SK-MEL-5 (cell line): ENCODE results near the gene PTPRD. TPM values are rescaled to one million over a fixed set of nuclear protein-coding genes. Genes with fewer than 3 reads are reported as not detected.

Source experiments
- DNase-seq: peaks from one replicate; pipeline ENCODE4 v3.0.0-alpha.2; 2016; ENCODE audit warnings: low read depth, low spot score
- in situ Hi-C: cut with HindIII; loops from 2 replicates; pipeline ENCODE4 v1.10.0; 2016; ENCODE audit warnings: low sequenced_read_pairs, high pct_unique_total_duplicates, low pct_unique_long_range_greater_than_20kb
- total RNA-seq: library from RNA; depleted of rRNA; stranded (reverse); fragments of >200 nt; shearing (Covaris generic); gene quantifications from 2 replicates; pipeline ENCODE4 v1.2.3, GENCODE V29; 2014

The PTPRD gene
- total RNA-seq, 1 experiment from 2014 or later = 2.1 TPM

DNA sequence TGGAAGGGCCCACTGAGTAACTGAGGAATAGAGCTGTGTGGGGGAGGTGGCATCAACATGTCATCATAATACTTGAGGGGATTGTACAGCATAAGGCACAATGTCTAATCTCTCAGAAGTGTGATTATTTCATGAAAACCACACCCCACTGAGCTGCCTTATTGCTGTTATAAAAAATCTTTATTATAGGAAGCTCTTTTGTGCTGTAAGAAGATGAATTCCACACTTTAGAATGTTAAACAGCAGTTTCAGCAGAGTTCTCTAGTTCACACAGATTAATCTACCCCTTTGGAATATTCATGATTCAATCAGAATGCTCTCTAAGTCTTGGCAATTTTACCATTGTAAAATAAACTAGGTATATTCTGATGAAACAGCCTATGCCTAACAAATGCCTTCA lies 1389.6 kb downstream of the PTPRD start:
- DNase-seq = no peak
- in situ Hi-C loops = no loop called here

DNA sequence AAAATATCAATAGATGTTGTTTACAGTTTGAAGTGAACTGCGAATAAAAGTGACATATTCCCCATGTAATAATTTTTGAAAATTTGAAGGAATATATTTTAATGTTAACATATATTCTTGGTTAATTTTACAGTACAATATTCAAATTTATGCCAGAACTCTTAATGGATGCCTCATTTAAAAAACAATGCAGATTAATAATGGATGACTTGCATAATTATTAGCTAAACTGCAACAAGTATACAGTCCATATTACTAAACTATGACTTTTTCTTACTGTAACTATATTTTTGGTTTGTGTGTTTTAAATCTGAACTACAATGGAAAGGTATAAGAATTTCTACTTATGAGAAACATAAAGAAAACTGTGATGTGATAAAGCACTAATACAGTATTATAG lies 1390.1 kb downstream of the PTPRD start:
- in situ Hi-C loops = no loop called here
- DNase-seq = no peak

DNA sequence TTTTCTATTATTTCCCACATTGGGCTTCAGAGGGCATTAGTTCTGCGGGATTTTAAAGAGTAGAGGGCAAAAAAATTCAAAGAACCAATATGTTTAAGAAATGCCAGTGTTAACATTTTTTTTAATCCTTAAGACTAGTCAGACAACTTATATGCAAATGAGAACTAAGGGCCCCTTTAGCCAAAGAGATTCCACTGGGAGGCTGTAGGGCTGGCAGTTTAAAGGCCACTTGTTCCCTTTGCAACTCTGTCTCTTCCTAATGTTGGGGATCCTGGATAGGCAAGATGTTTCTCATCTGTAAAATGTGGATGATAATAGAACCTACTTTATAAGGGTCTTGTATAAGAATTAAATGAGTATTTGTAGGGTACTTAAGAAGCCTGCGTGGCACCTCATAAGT lies 1395.9 kb downstream of the PTPRD start:
- in situ Hi-C loops = no loop called here
- no peak for DNase-seq

DNA sequence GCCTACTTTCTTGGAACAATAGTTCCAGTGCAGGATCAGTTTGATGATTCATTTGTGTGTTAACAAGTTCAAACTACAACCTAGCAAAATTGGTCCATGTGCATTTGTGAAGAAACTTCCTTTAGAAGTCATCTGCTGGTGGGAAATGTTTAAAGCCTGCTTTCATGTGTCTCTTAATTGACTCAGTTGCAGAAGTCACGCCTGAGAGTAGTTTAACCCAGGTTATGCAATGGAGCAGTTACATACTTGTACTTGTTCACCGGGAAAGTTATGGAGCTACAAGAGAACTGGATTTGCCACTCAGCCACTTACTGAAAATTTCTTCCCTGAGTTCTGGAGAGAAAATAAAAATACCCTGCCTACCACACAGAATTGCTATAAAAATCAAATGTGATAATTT lies 1397.8 kb downstream of the PTPRD start:
- in situ Hi-C loops = no loop called here

DNA sequence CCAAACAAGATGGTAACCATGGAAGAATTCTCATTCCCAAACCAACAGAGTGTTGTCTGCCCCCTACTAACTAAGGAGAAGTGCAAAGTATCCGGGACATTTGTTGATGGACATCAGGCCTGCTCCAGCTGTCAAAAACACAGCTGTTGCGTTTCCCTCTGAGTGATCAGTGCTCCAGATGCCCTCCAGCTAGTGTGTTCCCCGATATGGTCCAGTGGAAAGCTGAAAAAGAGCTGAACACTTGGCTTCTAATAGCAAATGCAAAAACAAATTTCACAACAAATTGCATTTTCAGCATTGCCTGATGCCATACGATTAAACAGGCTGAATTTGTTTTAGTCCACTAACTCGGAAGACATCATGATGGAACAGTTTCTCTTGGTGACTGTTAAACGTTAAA lies 1398.7 kb downstream of the PTPRD start:
- no peak for DNase-seq
- in situ Hi-C loops = no loop called here

More for the DNA sequence above, 1397.8 kb downstream of the PTPRD start:
- no peak for DNase-seq

DNA sequence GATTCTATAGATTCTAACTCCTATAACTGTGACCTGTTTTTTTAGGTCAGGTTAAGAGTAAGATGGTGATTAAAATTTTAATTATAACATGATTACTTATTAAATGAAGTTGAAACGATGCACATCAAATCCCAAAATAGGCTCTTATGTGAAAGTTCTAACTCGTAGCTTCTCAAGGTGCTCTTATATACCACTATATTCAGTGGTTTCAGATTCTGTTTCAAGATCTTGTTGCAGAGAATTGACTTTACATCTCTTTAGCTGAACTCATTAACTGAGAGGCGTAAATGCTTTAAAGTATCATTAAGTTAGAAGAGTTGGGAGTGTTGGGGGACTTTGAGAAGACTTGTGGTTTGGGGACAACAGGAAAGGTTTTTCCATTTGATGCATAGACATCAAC lies 1399.8 kb downstream of the PTPRD start:
- DNase-seq = no peak
- in situ Hi-C loops = no loop called here

DNA sequence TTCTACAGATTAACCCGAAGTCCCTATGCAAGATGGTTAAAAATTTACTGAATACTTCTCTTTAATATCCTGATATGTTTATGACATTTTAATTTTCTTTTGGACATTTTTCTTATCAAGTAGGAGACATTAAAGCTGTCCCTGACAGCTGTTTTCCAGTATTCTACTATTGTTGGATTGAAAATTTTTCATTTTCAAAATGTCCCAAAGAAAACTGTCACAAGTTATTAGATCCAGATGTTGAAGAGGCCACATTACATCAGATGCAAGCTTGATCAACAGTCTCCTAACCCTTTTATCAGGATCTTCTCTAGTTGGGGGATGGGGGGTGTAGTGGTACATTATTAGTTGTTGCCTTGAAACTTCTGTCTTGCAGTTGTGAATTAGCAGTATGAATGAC lies 1410.5 kb downstream of the PTPRD start:
- no peak for DNase-seq
- in situ Hi-C loops = no loop called here

DNA sequence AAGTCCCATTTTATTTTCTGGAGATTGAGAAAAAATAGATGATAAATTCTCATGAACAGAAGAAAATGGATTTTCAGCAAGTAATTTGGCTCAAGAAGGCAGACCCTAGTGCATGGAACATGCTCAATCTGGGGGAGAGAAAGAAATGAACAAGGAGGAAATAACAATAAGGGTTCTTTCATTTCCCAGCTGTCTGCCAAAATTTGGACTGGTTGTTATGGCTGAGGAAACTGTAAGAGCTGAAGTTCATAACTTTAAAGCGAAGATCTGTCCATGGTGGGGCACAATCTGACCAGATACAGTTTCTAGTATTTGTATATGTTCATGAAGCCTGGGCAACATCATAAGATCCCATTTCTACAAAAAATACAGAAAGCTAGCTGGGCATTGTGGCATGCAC lies 1426.7 kb downstream of the PTPRD start:
- in situ Hi-C loops = no loop called here
- DNase-seq = no peak

DNA sequence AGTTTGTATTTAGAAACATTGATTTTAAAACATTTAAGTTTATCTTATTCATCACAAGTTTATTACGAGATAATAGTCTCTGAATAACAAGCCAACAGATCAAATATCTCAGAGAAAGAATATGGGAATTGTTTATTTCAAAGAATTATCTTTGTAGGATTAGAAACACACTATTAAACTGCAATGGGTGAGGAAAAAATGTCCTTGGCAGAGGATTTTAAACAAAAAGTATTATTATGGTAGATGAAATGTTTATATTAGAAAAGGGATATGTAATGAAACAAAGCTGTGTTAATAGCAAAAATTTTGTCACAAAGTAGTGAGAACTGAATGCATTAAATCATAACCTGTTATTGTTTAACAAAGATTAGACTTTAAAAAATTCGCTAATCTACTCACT lies 1430.4 kb downstream of the PTPRD start:
- DNase-seq = no peak
- in situ Hi-C loops = no loop called here

DNA sequence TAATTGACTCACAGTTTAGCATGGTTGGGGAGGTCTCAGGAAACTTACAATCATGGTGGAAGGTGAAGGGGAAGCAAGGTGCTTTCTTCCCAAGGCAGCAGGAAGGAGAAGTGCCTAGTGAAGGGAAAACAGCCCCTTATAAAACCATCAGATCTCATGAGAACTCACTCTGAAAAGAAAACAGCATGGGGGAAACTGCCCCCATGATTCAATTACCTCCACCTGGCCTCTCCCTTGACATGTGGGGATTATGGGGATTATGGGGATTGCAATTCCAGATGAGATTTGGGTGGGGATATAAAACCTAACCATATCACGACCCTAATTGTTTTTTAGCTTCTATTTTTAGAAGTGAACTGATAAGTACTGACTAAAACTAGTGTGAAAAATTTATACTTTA lies 1435.7 kb downstream of the PTPRD start:
- no peak for DNase-seq
- in situ Hi-C loops = no loop called here

DNA sequence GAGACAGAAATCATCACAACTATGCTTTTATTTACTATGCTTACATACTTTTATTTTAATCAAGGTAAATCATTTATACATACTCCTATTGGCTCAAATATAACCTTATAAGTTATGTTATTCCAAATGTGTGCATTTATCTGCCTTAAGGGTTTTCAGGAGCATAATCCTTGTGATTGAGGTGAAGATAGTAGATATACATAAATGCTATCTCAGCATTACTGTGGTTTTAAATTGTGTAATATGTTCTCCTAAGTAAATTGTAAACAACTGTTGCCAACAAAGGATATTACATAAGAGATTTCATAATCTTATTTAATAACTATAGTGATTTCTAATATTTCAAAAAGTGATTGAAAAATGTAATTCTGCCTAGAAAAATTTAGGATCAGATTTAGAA lies 1438.4 kb downstream of the PTPRD start:
- in situ Hi-C loops = no loop called here
- no peak for DNase-seq

DNA sequence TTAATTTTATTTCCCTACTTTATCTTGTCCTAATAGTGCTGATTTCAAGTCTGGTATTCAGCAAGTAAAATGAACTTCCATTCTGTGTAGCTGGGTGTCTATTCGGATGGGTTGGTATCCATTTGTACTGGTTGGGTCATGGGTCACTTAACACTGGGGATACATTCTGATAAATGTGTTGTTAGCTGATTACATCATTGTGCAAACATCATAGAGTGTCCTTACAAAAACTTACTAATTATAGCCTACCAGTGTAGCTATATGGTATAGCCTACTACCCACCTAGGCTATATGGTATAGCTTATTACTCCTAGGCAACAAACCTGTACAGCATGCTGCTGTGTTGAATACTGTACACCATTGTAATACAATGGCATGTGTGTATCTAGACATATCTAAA lies 1439.5 kb downstream of the PTPRD start:
- DNase-seq = no peak
- in situ Hi-C loops = no loop called here

DNA sequence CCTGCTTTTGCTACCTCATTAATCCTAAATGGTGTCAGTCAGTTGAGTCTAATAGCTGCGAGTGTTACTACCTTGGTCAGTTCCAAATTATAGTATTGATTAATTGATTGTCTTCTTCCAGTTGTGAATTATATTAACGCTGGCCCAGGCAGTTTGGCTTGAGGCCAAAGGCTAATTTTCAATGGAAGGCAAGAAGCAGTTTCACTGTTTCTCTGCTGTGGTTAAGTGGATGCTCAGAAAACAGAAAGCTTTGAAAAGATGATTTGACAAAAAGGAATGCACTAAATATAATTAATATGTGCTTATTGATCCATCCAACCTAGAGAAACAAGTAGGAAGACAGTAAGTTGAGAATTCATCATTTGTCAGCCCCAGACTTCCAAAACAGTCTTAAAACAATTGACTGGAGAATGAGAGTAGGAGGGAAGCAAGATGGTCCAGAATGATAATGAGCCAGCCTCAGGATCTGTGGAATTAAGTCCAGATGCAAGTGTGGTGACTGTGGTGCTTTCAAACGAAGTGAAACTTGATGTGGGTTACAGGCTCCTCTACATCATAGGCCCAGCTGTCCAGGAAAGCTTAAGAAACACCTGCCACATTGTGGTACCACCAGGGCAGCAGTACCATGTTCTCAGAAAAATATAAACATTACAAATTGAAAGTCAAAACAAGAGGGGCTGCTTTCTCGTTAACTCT lies 1442.2 kb downstream of the PTPRD start:
- in situ Hi-C loops = no loop called here
- DNase-seq = no peak

DNA sequence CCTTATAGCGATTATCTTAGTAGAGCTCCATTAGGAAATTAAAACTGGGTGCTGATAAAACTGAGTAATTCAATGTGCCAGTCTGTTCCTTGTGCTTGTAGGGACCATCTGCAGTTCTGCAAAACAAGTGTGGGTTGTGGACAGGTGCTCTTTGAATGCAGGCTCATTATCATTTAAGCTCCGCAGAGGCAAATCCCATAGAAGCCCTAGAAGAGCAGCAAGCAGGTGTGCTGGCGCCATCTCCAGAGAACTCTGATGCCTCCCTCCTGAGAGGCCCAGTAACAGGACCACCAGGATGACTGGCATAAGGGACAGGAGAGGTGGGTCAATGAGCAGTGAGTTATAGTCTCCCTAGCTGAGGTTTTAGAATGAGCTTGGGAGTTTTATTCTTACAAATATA lies 1470.8 kb downstream of the PTPRD start:
- in situ Hi-C loops = no loop called here
- no peak for DNase-seq

DNA sequence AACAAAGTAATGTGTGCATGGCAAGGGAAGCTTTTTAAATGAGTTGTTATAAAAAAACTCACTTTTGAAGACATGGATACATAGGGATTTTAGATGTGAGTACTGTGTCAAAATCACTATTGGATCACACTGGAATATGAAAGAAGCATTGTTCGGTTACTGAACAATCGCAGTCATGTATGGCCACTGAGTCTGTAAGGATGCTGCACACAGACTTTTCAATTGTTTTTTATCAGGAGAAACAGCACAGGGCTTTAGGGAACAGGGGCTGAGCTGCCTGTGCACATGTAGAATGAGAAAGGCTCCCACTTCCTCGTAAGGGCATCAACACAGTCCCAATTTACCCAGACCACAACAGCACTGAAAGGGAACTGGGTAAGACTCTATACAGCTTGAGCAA lies 1479.3 kb downstream of the PTPRD start:
- no peak for DNase-seq
- in situ Hi-C loops = no loop called here

DNA sequence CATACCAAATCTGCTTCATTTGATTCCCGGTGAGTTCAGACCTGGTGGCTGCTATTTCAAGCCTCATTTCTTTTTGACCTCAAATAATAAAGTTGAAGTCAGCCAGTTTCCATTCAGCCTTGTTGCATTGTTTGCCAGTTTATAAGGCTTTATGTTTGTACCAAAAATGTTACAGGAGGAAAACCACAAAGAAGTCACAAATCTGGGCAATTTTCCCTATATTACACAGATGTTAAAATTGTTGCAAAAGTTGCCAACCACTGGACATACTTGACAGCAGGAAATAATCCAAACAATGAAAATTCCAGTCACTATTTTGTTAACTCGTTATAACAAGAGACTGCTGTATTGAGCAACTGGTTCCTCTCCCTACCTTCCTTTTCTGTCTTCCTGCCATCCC lies 1488.2 kb downstream of the PTPRD start:
- no peak for DNase-seq
- in situ Hi-C loops = no loop called here

DNA sequence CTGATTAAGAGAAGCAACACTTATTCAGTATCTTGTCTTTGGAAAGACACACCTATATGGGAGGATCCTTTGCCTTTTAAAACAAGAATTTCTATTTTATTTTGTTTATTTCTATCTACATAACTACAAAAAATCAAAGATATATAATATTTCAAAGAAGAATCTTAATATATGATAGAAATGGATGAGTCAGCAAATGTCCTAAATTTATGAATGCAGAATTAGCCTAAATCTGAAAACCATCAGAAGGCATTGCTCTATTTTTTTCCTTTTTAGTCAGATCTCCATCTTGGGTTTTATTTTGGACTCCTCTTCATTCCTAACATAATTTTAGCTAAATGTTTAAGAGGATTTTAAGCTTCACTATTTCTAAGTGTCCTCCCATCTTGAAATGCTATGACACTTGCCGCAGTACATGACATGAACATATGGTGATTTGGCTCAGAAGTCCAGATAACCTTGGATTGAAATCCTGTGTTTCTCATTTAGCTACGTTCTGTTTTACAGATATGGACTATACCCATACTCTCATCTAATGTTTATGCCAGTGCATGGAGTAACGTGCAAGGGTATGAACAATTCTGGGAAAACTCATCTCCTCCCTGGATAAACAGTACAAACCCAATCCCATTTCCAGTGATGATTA lies 1490.4 kb downstream of the PTPRD start:
- in situ Hi-C loops = no loop called here
- DNase-seq = no peak

DNA sequence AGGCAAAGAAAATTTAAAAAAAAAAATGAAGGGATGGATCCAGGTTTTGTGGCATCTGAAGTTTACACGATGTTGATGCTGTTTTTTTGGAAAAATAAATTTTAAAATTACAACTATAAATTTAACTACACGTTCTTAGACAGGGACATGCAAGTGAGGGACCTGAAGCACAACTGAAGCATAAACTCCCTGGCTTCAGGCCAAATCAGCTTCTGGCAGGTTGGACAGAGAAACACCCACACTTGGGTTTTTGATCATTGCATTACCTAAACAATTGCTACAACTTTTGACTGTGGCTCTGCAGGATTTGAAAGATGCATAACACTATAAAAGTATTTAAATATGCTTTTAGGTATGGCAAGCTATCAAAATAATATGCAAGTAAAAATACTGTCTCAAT lies 1494.9 kb downstream of the PTPRD start:
- in situ Hi-C loops = no loop called here
- no peak for DNase-seq

DNA sequence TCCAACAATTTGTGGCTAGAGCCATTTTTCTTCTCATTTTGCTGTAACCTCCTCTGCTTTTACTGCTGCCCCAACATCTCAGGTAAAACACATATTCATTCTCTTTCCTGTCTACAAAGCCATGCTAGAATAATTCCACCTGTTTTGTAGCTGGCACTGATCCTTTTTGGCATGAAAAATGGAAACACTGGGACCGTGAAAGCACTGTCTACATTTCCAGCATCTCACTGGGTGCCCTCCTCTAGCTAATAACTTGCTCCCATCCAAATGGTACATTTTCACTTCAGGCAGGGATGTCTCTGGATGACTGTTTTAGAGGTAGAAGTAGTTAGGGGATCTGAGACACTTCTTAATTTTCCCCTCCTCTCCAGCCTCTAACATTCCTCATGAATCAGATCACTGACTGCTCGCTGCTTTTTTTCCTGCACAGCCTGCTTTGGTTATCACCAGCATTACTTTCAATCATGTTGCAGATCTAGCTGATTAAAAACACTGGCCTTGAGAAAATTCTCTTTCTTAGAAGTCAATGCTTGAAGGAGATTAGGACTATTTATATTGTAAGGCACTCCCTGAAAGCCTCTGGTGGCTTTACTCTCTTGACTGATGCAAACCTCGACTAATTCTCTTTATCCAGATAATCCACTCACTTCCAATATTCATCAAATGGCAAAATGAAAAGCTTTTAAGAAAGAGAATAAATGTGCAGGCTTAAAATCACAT lies 1500.6 kb downstream of the PTPRD start:
- no peak for DNase-seq
- in situ Hi-C loops = no loop called here
